C4-2B (cell line): ENCODE measurements around the gene TOP2B.
A peak's percentile ranks its signal among the peaks of the same experiment; 100 is the strongest.

ENCODE experiments used
- H3K27ac ChIP-seq: fragments of 450-650 bp; 2 replicates; pipeline ENCODE4 v1.5.1; 2017
- CTCF ChIP-seq: fragments of 450-650 bp; conservative IDR thresholded peaks from 2 replicates; pipeline ENCODE4 v1.5.1; 2017; ENCODE audit warnings: mild to moderate bottlenecking
- ZFX ChIP-seq: fragments of 450-650 bp; IDR thresholded peaks from 2 replicates; pipeline ENCODE4 v1.6.1; 2017

Gene TOP2B

GRCh38 chr3:25664812-25665314 lies at the start of gene TOP2B:
Gene TOP2B (minus strand): TSS chr3:25664907. CDS start chr3:25664297, 610 bp downstream.
- H3K27ac ChIP-seq = peak within 1 kb of the TSS; percentile 87
- TF ChIP-seq ZFX = no peak
- no peak for TF ChIP-seq CTCF

GRCh38 chr3:25713341-25713985 lies 48.8 kb upstream of the TOP2B start:
- no peak for TF ChIP-seq CTCF
- no peak for TF ChIP-seq ZFX
- no peak overlapping the region for H3K27ac ChIP-seq

GRCh38 chr3:25711090-25711489 lies 46.4 kb upstream of the TOP2B start:
- TF ChIP-seq ZFX = no peak
- TF ChIP-seq CTCF = no peak

GRCh38 chr3:25708036-25708435 lies 43.3 kb upstream of the TOP2B start:
- no peak overlapping the region for H3K27ac ChIP-seq
- TF ChIP-seq ZFX (no peak), CTCF (no peak)

More at GRCh38 chr3:25711090-25711489, 46.4 kb upstream of the TOP2B start:
- no peak overlapping the region for H3K27ac ChIP-seq

- no peak for TF ChIP-seq ZFX
- TF ChIP-seq CTCF = no peak
- H3K27ac ChIP-seq = no peak overlapping the region
These were observed 42.7 kb upstream of the TOP2B start for GRCh38 chr3:25707268-25707926.

GRCh38 chr3:25706213-25706612 lies 41.5 kb upstream of the TOP2B start:
- no peak for TF ChIP-seq CTCF
- TF ChIP-seq ZFX = no peak
- no peak overlapping the region for H3K27ac ChIP-seq

- TF ChIP-seq CTCF (no peak), ZFX (no peak)
- H3K27ac ChIP-seq = no peak overlapping the region
These were observed 32.8 kb upstream of the TOP2B start for GRCh38 chr3:25697553-25697952.
